OCI-LY7 (cell line): ENCODE results near the gene MPLKIP.

ENCODE experiments used
- EZH2phosphoT487 ChIP-seq: fragments of 200-600 bp; sonication (generic); IDR thresholded peaks from 2 replicates; pipeline ENCODE4 v1.6.1; 2018; ENCODE audit warnings: low read depth, borderline replicate concordance, mild to moderate bottlenecking, mixed run types, antibody characterized with exemption, low read length, moderate library complexity, mixed read lengths
- TF ChIP-seq, protein P1 (sequence below): fragments of 200-600 bp; sonication (generic); conservative IDR thresholded peaks from 2 replicates; pipeline ENCODE4 v1.5.1; 2014; ENCODE audit warnings: mild to moderate bottlenecking, antibody characterized with exemption, low read length, moderate library complexity, mixed read lengths

DNA sequence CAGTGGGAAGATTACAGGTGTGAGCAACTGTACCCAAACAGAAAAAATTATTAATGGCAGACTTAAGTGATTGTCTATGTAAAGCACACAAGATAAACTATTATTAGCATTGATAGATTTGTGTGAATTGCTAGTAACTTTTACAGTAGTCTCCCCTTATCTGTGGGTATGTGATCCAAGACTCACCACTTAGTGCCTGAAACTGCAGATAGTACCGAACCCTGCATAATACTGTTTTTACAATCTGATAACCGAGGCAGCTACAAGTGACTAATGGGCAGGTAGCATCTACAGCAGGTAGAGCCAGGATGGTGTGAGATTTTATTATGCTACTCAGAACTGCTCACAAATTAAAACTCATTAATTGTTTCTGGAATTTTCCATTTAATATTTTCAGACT lies 31.5 kb downstream of the MPLKIP start:
- TF ChIP-seq, protein P1, sequence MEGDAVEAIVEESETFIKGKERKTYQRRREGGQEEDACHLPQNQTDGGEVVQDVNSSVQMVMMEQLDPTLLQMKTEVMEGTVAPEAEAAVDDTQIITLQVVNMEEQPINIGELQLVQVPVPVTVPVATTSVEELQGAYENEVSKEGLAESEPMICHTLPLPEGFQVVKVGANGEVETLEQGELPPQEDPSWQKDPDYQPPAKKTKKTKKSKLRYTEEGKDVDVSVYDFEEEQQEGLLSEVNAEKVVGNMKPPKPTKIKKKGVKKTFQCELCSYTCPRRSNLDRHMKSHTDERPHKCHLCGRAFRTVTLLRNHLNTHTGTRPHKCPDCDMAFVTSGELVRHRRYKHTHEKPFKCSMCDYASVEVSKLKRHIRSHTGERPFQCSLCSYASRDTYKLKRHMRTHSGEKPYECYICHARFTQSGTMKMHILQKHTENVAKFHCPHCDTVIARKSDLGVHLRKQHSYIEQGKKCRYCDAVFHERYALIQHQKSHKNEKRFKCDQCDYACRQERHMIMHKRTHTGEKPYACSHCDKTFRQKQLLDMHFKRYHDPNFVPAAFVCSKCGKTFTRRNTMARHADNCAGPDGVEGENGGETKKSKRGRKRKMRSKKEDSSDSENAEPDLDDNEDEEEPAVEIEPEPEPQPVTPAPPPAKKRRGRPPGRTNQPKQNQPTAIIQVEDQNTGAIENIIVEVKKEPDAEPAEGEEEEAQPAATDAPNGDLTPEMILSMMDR = no peak
- TF ChIP-seq EZH2phosphoT487 = no peak
